Activated CD8-positive, alpha-beta memory T cell treated with anti-CD3 and anti-CD28 coated beads, Interleukin-2, amount 50 U/mL, for 24 hours (primary cell): ENCODE data around the gene TGFBRAP1.
"Not testable (repeated sequence)": the region's sequence is repeated elsewhere in the genome, so short reads cannot be mapped to it uniquely, and the experiment has no call there.

Experiments used
- DNase-seq: peaks from one replicate; pipeline ENCODE4 v3.0.0-alpha.2; 2020; ENCODE audit errors: extremely low read depth

Gene TGFBRAP1

DNA sequence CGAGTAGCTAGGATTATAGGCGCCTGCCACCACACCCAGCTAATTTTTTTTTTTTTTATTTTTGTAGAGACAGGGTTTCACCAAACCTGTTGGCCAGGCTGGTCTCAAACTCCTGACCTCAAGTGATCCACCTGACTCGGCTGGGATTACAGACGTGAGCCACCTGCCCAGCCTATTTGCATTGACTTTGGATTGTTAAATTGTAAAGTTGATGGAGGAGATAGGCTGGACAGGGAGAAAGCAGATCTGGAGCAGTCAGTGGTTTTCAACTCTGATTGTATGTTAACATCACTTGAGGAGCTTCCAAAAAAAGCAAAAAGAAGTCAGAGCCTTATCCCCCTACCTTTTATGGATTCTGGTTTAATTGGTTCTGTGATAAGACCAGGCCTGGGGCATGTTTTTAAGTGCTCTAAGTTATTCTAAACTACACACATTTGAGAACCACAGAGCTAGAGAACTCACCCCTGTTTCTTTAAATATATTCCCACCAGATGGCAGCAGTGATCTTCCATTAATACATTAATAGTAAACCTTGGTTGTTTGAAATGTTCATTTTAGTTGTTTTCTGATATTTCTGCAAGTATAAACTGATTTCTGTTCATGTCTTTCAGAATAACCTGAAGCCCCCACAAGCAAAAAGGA, 15.3 kb upstream of the TGFBRAP1 start:
- no peak for DNase-seq

DNA sequence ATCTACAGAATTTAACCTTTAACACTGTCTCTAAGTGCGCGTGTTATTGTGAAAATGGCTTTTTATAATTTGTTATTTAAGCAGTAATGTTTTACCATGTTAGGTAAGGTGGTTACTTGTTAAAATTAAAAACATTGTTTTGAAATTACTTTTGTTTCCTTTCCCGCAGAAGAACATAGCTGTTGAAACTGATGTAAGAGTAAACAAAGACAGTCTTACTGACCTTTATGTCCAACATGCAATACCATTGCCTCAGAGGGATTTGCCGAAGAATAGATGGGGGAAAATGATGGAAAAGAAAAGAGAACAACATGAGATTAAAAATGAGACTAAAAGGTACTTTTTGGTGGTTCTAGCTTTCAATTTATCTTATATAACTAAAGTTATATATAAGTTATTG, 9.9 kb upstream of the TGFBRAP1 start:
- DNase-seq = no peak

DNA sequence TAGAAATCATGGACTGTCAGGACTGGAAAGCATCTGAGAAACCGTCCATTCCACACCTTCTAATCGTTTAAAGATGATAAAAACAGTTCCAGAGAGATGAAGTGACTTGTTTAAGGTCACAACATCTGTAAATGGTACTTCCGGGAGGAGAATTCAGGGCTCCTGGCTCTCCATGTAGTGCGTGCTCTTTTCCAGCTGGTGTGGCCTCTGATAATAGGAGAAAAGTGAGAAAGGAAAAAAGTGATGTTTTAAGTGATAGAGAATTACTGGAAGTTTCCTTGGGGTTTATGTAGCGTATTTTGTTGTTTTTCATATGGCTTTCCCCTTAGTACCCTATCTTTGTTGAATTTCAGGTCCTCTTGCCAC, 8.5 kb upstream of the TGFBRAP1 start:
- DNase-seq = no peak

- DNase-seq = peak; percentile 70
These were observed 7.8 kb upstream of the TGFBRAP1 start, which contains the start of gene C2orf49 for GRCh38 chr2:105337122-105338019. Gene C2orf49, plus strand, starts transcription at chr2:105337540. Its CDS starts 48 bp downstream, at chr2:105337588.

GRCh38 chr2:105336786-105337121, 7.2 kb upstream of the TGFBRAP1 start:
- no peak for DNase-seq

DNA sequence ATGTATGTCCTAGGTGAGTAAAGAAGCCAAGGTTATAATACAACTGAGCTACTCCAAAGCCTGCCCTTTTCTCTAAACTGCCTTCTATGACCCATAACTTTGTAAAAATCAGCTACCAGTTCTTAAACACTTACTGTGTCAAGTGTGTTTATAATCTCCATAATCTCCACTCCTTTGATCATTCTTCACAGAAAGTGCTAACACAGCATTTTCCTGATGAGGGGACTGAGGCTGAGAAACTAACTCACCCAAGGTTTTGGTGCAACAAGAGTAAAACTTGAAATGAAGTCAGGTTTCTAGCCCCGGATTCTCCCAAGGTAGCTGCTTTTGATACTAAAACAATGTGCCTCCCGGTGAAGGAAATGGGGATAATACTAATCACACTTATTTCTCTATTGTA, 5.9 kb upstream of the TGFBRAP1 start:
- DNase-seq = no peak

- DNase-seq = no peak
These were observed 4.7 kb upstream of the TGFBRAP1 start for GRCh38 chr2:105334211-105334610.

DNA sequence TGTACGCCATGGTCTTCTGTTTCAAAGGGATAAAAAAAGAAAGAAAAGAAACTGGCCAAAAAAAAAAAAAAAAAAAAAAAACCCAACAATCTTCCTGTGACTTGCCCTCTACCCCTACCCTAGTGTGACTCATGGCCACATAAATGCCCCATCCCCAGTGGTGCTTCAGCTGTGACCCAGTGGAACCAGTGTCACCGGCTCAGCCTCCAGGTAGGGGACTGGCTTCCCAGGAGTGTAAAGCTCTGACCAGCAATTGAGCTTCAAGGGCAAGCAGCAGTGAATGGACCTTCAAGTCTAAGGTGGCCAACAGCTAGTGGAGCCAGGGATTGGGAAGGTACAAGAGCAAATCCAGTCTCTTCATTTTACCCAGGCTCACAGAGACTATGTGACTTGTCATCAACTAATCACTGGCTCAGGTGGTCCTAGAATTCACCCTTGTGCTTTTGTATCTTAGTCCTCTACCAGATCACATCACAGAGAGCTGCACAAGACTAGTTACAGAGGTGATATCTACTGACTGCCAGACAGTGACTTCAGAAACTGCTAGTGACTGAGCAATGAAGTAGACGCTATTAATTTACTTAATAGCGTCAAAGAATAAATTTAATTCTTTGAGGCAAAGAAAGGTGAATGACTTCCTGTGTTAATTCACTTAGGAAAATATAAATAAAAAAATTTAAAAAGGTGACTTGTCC, 1.3 kb upstream of the TGFBRAP1 start:
- no peak for DNase-seq

DNA sequence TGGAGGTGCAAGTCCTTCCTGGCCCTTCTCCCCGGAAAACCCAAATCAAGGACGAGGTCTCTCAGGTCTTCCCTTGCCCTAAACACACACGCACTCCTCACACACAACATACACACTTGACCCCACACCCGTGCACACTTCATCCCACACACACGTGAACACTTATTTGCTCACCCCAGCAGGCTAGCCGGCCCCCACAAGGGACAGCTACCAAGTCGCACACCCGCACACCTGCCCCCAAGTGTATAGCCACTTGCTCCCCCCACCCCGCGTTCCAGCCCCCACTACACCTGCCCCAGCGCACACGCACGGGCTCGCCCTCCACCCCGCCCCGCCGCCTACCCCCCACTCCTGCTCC, 359 bp downstream of the TGFBRAP1 start:
- DNase-seq = no peak

DNA sequence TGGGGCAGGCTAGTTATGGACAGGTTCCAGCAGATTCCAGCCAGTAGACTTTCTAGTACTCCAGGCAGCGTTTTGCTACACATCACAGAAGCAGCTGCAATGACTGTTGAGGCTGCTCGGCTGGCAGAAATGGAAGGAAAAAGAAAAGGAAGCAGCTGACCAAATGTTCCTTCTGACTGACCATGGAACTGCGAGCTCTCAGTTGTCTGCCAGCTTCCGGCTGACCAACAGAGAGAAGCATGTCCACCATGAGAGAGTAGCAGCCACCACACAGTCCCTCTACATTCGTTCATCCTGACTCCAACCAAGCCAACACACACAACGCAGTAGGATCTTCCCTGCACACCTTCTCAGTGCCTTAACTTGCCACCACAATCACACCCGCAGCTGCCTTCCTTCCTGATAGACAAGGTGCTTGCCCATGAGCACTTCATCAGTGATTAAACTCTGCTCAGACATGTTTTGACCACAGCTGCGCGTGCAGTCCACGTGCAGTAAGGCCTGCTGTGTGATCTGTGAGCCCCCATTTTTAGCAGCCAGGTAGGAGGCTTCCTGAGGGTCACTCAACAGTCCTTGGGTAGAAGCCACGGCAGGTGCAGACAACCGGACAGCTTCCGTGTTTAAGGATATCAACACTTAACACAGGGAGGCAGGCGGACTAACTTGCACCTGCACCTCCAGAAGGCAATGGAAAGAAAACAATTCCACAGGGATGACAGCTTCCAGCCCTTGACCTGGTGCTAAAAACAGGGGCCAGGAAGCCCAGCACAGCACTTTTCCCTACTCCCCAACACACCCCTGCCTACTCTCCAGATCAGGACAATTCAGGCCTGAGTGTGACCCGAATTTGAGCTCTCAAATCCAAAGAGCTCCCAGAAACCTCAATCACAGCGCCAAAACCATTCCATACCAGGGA, 996 bp downstream of the TGFBRAP1 start:
- no peak for DNase-seq

- DNase-seq = no peak
These were observed 1.8 kb downstream of the TGFBRAP1 start for GRCh38 chr2:105327690-105328089.

DNA sequence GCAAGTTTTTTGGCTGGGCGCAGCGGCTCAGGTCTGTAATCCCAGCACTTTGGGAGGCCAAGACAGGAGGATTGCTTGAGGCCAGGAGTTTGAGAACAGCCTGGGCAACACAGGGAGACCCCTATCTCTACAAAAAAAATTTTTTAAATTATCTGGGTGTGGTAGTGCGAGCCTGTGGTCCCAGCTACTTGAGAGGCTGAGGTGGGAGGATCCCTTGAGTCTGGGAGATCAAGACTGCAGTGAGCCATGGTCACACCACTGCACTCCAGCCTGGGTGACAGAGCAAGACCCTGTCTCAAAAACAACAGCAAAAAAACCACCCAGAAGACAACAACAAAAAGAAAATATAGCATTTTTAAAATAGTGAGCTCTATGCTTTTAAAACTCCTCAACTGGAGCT, 2.3 kb downstream of the TGFBRAP1 start:
- DNase-seq = not testable (repeated sequence)

DNA sequence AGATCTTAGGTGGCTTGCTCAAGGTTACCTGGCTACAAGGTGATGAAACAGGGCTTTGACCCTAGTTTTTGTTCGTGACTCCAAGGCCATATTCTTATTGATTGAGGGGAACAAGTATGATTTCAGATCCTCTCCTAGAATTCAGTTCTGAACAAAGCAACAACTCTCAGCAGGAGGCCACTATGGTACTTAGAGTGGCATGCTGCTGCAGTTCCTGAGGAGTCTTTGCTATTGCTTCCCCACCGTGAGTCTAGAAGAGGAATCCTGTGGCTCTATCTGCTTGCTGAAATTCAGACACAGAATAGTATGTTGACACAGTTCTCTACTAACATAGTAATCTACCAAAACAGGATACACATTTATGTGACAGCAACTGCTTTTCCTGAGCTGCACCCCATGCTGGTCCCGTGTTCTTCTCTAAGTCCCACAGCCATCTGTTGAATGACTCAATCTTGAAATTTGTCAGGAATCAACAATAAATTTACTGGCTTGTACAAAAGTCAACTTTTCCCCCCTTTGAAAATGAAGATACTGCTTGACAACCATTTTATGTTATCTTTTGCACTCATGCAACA, 4.1 kb downstream of the TGFBRAP1 start:
- DNase-seq = no peak

DNA sequence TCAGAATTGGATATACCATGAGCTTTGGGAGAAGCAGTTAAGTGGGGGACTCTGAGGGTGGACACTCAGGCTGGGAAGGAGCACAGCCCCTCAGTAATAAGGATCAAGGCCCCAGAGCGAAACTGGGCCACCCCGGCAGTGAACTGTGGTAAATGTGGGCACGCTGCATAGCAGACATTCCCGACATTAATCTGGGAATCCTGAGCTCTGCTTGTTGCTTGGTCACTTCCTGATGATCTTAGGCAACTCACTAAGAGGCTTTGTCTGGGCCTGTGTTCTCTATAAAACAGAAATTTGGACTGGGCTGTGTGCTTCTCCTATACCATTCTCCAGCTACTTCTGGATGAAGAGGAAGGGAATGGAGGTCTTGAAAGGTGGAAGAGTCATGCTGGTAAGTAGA, 4.8 kb downstream of the TGFBRAP1 start:
- DNase-seq = no peak

GRCh38 chr2:105324101-105324500, 5.4 kb downstream of the TGFBRAP1 start:
- no peak for DNase-seq

GRCh38 chr2:105323111-105323510, 6.4 kb downstream of the TGFBRAP1 start:
- no peak for DNase-seq

DNA sequence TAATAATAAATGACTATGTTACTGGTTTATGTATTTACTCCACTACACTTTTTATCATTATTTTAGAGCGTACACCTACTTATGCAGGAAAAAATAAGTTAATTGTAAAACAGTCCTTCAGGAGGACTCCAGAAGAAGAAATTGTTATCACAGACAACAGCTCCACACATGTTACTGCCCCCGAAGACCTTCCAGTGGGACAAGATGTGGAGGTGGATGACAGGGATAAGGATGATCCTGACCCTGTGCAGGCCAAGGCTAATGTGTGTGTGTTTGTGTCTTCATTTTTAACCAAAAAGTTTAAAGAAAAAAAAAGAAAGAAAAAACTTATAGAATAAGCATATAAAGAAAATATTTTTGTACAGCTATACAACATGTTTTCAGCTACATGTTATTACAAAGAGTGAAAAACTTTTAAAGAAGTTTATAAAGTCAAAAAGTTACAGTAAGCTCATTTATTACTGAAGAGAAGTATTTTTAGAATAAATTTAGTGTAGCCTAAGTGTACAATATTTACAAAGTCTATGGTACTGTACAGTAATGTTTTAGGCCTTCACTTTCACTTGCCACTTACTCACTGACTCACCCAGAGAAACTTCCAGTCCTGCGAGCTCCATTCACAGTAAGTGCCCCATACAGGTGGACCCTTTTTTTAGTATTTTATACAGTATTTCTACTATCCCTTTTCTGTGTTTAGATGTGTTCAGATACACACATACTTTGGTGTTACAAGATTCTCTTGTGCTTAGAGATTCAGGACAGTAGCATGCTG, 7.5 kb downstream of the TGFBRAP1 start:
- DNase-seq = no peak

- DNase-seq = no peak
These were observed 8.8 kb downstream of the TGFBRAP1 start for GRCh38 chr2:105320651-105321215.

GRCh38 chr2:105317937-105318336, 11.6 kb downstream of the TGFBRAP1 start:
- no peak for DNase-seq

DNA sequence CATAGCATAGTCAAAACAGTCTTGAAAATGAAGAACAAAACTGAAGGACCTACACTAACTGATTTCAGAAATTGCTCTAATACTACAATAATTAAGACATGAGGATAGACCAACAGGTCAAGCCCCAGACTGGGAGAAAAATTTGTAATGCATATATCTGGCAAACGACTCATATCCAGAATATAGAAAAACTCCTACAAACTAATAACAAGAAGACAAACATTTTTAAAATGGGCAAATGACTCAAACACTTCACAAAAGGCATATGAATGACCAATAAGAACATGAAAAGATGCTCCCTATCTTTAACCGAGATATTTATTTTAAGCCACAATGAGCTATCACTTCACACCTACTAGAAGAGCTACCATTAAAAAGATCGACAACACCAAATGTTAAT, 14.2 kb downstream of the TGFBRAP1 start:
- no peak for DNase-seq
